ENCODE measurements around the gene STPG1.

The STPG1 gene

DNA sequence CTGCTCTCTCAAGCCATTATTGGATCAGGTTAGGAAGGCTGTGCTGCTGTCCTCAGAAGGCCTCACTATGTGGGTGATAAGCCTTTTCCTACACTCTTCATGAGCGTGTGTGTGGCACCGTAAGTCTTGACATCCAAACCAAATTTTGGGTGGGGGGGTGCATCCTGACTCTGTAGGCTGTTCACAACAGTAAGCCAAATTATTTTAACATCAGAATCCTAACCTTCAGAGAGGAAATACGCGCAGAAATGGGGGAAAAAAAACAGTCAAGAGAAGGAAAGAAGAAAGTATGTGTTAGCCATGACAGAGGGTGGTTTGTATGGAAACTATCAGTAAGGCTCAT lies 21.0 kb downstream of the STPG1 start:
- no peak for DNase-seq

GRCh38 chr1:24391882-24392603 lies 21.5 kb downstream of the STPG1 start:
- peak; percentile 80 for DNase-seq

DNA sequence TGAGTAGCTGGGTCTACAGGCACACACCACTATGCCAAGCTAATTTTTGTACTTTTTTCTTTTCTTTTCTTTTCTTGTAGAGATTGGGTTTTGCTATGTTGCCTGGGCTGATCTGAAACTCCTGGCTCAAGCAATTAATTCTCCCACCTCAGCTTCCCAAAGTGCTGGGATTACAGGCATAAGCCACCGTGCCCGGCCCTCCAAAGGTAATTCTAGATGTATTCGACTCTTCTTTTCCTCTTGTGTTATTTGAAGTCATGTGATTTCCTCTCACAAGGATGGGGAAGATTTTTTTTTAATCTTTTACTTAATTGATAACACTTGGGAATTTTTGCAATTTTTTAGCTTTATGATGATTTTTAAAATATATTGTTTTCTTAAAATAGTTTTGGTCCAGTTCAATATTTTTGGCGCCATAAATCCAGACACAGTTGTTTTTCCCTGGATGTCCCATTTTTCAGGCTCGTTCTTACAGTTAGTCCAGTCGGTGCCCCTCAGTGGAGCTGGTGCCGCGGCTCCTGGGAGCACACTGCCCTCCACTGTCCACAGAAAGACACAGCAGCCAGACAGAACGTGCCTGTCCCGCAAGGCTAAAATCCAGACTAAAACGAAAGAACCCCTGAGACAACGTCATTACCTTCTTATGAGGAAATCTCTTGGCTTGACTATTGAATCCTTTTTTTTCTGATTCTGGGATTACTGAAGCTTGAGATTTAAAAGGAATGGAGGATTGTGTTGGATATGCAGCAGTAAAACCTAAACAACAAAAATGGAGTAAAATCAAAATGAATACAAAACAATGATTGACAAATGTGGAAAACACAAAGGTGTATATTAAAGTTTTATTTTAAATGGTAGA lies 22.4 kb downstream of the STPG1 start:
- peak; percentile 86 for DNase-seq

- no peak for DNase-seq
These were observed 24.3 kb downstream of the STPG1 start for GRCh38 chr1:24389231-24389678.

- DNase-seq, result no peak
These were observed 25.2 kb downstream of the STPG1 start for GRCh38 chr1:24388331-24388885.

GRCh38 chr1:24387636-24388175 lies 25.9 kb downstream of the STPG1 start:
- no peak for DNase-seq

DNA sequence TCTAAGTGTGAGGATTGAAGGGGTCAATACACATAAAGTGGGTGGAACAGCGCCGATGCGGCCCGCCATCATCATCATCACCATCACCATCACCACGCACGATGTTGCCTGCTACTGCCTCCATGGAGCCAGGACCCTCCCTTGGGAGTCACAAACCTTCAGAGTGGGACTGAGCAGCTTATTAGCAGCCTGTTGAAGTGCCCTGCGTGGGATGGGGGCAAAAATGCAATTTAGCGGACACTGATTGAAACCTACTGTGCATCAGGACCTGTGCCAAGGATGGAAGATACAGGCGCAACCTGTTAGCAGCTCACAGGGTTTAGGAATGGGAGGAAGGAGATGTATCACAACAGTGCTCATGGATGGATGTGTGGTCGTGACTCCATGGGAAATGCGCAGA lies 26.7 kb downstream of the STPG1 start:
- no peak for DNase-seq

DNA sequence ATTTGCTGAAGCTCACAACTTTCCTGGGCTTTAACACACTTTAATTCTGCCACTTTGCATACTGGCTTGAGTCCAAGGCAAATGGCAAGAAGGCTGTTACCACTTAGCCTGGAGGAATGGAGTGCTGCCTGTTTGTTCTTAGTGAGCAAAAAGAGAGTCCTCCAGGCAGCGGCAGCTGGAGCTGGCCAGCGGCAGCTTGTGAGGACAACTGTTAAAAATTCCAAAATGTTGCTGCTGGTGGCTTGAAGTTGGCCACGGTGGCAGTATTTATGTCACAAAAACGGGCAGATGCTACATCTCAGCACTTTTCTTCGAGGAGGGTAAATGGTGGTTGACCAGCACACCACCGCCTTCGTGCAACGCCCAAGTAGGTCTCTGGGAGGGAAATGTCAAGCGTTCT lies 27.3 kb downstream of the STPG1 start:
- DNase-seq, result no peak

DNA sequence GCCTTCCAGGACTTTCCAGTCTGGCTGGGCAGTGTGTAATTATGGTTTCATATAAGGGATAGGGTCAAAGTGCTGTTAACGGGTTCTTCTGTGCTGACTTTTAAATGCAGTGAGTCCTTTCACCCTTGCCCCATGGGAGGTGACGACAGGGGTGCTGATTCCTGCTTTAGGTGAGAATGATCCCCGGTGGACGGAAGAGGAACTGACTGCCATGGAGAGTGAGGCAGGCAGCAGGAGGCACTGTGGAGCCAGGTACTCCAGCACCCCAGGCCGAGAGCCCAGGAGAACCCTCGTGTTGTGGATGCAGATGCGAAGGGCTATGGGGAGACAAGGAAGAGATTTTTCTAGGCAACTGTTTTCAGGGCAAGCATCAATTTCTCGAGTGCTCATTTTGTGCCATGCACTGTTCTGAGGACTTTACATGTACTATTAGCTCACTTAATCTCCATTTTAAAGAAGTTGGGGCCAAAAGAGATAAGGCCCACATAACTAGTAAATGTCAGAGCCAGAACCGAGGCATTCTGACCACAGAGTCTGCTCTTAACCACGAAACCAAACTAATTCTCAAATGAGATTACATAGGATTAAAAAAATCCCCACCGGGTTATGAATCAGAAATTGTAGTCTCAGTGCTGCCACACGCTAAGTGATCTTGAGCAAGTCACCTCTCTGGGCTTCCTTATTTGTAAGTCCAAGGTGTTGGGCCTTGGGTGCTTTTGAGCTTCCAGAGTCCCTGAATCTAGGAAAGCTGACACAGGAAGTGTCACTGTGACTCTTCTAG lies 28.2 kb downstream of the STPG1 start:
- DNase-seq, result peak; percentile 51

- peak; percentile 79 for DNase-seq
These were observed 29.1 kb downstream of the STPG1 start for GRCh38 chr1:24384251-24385090.

DNA sequence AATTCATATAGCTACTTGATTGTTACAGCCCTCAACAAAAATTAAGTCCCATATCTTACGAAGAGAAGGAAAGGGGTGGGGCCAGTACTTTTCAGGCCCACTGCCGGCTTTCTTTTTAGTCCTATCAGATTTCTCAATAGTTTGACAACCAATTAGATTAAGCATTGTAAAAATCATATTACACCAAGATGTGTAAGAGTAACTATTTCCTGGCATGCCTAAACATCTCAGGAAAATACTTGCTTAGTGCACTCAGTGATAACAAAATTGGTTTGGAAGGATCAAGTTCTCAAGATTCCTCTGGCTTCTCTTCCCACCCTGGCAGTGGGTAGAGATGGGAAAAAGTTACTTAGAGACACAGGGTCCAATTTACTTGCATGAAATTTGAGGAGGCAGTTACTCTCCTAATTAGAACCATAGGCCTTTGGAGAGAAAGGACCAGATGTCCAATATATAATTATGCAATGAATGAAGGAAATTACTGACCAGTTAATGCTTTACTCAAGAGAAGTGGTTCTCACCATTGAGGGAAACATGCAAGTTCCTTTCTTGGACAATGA lies 30.1 kb downstream of the STPG1 start:
- DNase-seq, result no peak

DNA sequence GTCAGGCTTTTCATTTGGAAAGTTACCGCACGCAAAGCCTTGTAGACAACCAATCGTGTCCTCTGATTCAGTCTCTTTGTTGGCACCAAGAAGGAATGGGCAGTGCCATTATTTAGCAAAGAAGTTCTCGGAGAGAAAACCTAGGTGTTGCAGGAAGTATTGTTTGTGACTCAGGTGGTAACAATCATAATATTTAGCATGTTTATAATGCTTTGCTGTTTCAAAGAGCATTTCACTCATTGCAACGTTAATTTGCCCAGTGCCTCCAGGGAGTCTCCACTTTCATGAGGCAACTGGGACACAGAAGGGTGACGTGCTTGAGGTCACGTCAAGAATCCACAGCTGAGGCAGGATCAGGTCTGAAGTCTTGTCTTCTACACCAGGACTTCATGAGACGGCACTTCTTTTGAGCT lies 31.4 kb downstream of the STPG1 start:
- DNase-seq, result no peak

- DNase-seq, result no peak
These were observed 32.3 kb downstream of the STPG1 start for GRCh38 chr1:24381256-24381655.

- no peak for DNase-seq
These were observed 33.1 kb downstream of the STPG1 start for GRCh38 chr1:24380508-24380907.

GRCh38 chr1:24379733-24380315 lies 33.8 kb downstream of the STPG1 start:
- no peak for DNase-seq

DNA sequence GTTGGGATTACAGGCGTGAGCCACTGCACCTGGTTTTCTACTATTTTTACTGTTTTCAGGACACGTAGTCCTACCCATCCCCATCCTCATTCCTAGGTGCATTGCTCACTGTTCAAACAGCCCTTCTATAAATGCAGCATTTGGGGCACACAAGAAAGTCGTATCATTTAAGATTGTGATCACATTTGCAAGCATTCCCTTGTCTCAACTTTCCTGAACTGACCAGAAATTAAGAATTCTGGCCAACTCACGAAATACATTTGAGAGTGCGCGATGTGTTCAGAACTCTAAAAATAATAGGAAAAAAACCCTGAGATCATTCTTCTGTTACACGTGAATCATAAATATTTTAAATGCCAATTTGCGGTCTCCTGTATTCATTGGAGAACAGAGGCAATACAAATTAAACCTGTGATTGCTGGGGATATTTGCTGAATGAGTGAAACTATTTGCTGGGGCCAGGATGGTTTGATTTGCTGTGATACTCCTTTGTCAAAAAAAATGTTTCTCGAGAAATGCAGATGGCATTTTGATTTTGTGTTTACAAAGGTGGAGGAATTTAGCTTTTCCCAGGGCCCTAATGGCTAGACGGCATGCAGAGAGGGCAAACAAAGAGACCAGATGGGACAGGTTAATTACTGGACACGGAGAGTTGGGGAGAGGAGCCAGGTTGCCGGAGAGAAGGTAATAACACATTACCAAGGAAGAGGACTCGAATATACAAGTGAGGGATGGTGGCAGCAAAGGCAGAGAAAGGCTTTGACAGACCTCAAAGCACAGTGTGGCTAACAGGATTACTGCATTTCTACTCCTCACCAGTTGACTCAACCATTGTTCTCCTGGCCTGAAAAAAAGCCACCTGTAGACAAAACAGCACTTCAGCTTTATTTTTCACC lies 38.4 kb downstream of the STPG1 start:
- DNase-seq, result no peak

GRCh38 chr1:24373710-24374109 lies 39.9 kb downstream of the STPG1 start:
- DNase-seq, result no peak

DNA sequence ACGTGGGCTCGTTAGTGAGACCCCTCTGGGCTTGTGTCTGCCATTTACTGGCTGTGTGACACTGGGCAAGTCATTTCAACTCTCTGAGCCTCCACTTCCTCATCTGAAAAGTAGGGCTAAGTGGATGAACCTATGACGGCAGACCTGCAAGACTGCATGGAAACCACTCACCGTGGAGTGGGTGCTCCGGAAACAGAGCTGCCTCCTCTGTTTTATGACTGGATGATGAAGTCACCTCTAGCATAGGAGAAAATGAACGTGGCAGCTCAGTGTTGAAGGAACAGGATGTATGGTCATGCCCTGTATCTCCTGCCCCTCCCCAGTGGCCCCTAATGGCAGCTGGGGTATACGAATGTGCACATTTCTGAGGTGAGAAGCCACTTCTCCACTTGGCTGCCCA lies 40.5 kb downstream of the STPG1 start:
- no peak for DNase-seq

GRCh38 chr1:24369801-24370200 lies 43.8 kb downstream of the STPG1 start:
- DNase-seq, result no peak

- no peak for DNase-seq
These were observed 44.4 kb downstream of the STPG1 start for GRCh38 chr1:24369199-24369598.

Measured in activated CD4-positive, alpha-beta T cell treated with anti-CD3 and anti-CD28 coated beads, Interleukin-2, Interleukin-6, amounts not matched to agents 100 ng/mL and 50 ng/mL, durations not matched to agents 16 hours and 8 hours (primary cell).